HepG2 (cell line): Measurements from ENCODE around the gene MAPK11. TPM values are rescaled to one million over a fixed set of nuclear protein-coding genes. Genes with fewer than 3 reads are reported as not detected.
A peak's percentile ranks its signal among the peaks of the same experiment; 100 is the strongest.

ENCODE experiments used
- CREB3 ChIP-seq: sonication (generic); formaldehyde crosslinking; IDR thresholded peaks from 2 replicates; pipeline ENCODE4 v1.5.0; 2020; ENCODE audit warnings: missing genetic modification reagents
- HOXA9 ChIP-seq: sonication (generic); formaldehyde crosslinking; IDR thresholded peaks from 2 replicates; pipeline ENCODE4 v1.8.1; 2022; ENCODE audit warnings: missing genetic modification reagents, mild to moderate bottlenecking, moderate library complexity, borderline replicate concordance
- KDM1A ChIP-seq: IDR thresholded peaks from 2 replicates; pipeline ENCODE4 v1.6.1; 2016; ENCODE audit warnings: missing compliant biosample characterization
- MNT ChIP-seq: fragments of 450-650 bp; IDR thresholded peaks from 2 replicates; pipeline ENCODE4 v1.6.1; 2016
- SMAD3 ChIP-seq: sonication (generic); formaldehyde crosslinking; IDR thresholded peaks from 2 replicates; pipeline ENCODE4 v1.4.0; 2020; ENCODE audit warnings: missing genetic modification reagents
- TBX2 ChIP-seq: sonication (generic); formaldehyde crosslinking; IDR thresholded peaks from 2 replicates; pipeline ENCODE4 v1.5.0; 2020; ENCODE audit warnings: missing genetic modification reagents, mild to moderate bottlenecking, borderline replicate concordance
- ZBTB10 ChIP-seq: sonication (generic); formaldehyde crosslinking; IDR thresholded peaks from 2 replicates; pipeline ENCODE4 v1.4.0; 2020; ENCODE audit warnings: missing genetic modification reagents, borderline replicate concordance
- ZBTB38 ChIP-seq: sonication (generic); formaldehyde crosslinking; IDR thresholded peaks from 2 replicates; pipeline ENCODE4 v1.5.1; 2020; ENCODE audit warnings: mild to moderate bottlenecking, missing genetic modification reagents
- ZNF205 ChIP-seq: IDR thresholded peaks from 2 replicates; pipeline ENCODE4 v1.6.1; 2018; ENCODE audit warnings: missing biosample characterization, missing genetic modification reagents
- ZNF407 ChIP-seq: sonication (generic); formaldehyde crosslinking; IDR thresholded peaks from one replicate; pipeline ENCODE4 v1.5.1; 2020; ENCODE audit warnings: mild to moderate bottlenecking, missing genetic modification reagents; ENCODE audit errors: not compliant biosample characterization
- ZNF607 ChIP-seq: sonication (generic); formaldehyde crosslinking; IDR thresholded peaks from 2 replicates; pipeline ENCODE4 v1.5.1; 2020; ENCODE audit warnings: missing genetic modification reagents, mild to moderate bottlenecking, borderline replicate concordance
- ZNF614 ChIP-seq: IDR thresholded peaks from 2 replicates; pipeline ENCODE4 v1.6.1; 2018; ENCODE audit warnings: missing biosample characterization, missing genetic modification reagents, inconsistent platforms, borderline replicate concordance
- ZNF709 ChIP-seq: sonication (generic); formaldehyde crosslinking; IDR thresholded peaks from 2 replicates; pipeline ENCODE4 v1.5.0; 2020; ENCODE audit warnings: mild to moderate bottlenecking, missing genetic modification reagents
- polyA plus RNA-seq, 8 experiments: library from polyadenylated mRNA; depleted of rRNA in 3 of 8; stranded (reverse) in 7 of 8; unstranded in 1 of 8; fragments of >200 nt; fragmentation: Illumina TruSeq in 4 of 8; extraction: Trizol in 4 of 8; gene quantifications; 2 replicates each; pipeline versions ENCODE4 v1.2.1 to v1.2.3, GENCODE V29; 2011 to 2016; ENCODE audit warnings: low read depth in 4 of 8, missing spikeins in 1 of 8, mixed read lengths in 1 of 8; ENCODE audit not compliant: insufficient read depth in 1 of 8
- total RNA-seq, 5 experiments: library from RNA; depleted of rRNA; stranded (reverse); fragments of >200 nt; fragmentation: Illumina TruSeq; extraction: Trizol; gene quantifications; 2 replicates each; pipeline ENCODE4 v1.2.3, GENCODE V29; 2016; ENCODE audit warnings: low read depth in 1 of 5

Gene MAPK11
- total and polyA plus RNA-seq, 2 of the 13 experiments (the other 11 are each of a cell fraction or from before 2014, with no cell fraction given): 0.15 to 0.17 TPM

- TF ChIP-seq CREB3 (CRISPR knock-in tag) (no peak), TBX2 (CRISPR knock-in tag) (no peak), MNT (no peak), ZNF407 (peak; percentile 12), SMAD3 (CRISPR knock-in tag) (no peak), ZNF205 (CRISPR knock-in tag) (no peak), ZBTB38 (CRISPR knock-in tag) (no peak), ZBTB10 (0 out of 2 replicates have a peak, but pooled peaks have one; percentile 17), HOXA9 (CRISPR knock-in tag) (no peak), ZNF709 (CRISPR knock-in tag) (no peak), ZNF607 (CRISPR knock-in tag) (no peak), ZNF614 (CRISPR knock-in tag) (no peak), KDM1A (0 out of 2 replicates have a peak, but pooled peaks have one; percentile 67)
Measured at GRCh38 chr22:50305393-50305922, 35.3 kb upstream of the MAPK11 start (continued).
